GM19328 (cell line): Measurements from ENCODE around the gene TPK1.

ENCODE experiments used
- ATAC-seq: cut with Tn5 transposase; IDR thresholded peaks from one replicate; pipeline ENCODE4 v1.9.1; 2021; ENCODE audit warnings: mild to moderate bottlenecking, moderate library complexity; ENCODE audit not compliant: unreplicated experiment

Gene TPK1

GRCh38 chr7:144534655-144535395 is 301.0 kb downstream of the TPK1 start:
- ATAC-seq: no peak

GRCh38 chr7:144534196-144534595 is 301.7 kb downstream of the TPK1 start:
- no peak for ATAC-seq

- ATAC-seq: no peak
Measured at GRCh38 chr7:144531181-144531580, 304.7 kb downstream of the TPK1 start.

- peak; percentile 99 for ATAC-seq
Measured at GRCh38 chr7:144529269-144529926, 306.5 kb downstream of the TPK1 start.

- ATAC-seq: no peak
Measured at GRCh38 chr7:144528536-144529045, 307.3 kb downstream of the TPK1 start.

GRCh38 chr7:144527051-144527471 is 308.8 kb downstream of the TPK1 start:
- ATAC-seq: no peak

- no peak for ATAC-seq
Measured at GRCh38 chr7:144525956-144526355, 309.9 kb downstream of the TPK1 start.

GRCh38 chr7:144524271-144524670 is 311.6 kb downstream of the TPK1 start:
- ATAC-seq: no peak

- no peak for ATAC-seq
Measured at GRCh38 chr7:144523621-144524020, 312.2 kb downstream of the TPK1 start.

GRCh38 chr7:144519925-144520324 is 315.9 kb downstream of the TPK1 start:
- no peak for ATAC-seq

- no peak for ATAC-seq
Measured at GRCh38 chr7:144518360-144518759, 317.5 kb downstream of the TPK1 start.

- no peak for ATAC-seq
Measured at GRCh38 chr7:144517749-144518148, 318.1 kb downstream of the TPK1 start.

GRCh38 chr7:144516729-144517525 is 318.9 kb downstream of the TPK1 start:
- no peak for ATAC-seq

GRCh38 chr7:144513334-144513733 is 322.5 kb downstream of the TPK1 start:
- ATAC-seq: no peak

GRCh38 chr7:144510621-144511020 is 325.2 kb downstream of the TPK1 start:
- ATAC-seq: no peak

GRCh38 chr7:144508702-144509101 is 327.2 kb downstream of the TPK1 start:
- peak; percentile 95 for ATAC-seq

GRCh38 chr7:144503215-144503614 is 332.6 kb downstream of the TPK1 start:
- ATAC-seq: no peak

GRCh38 chr7:144500225-144500624 is 335.6 kb downstream of the TPK1 start:
- no peak for ATAC-seq

- ATAC-seq: no peak
Measured at GRCh38 chr7:144497282-144497681, 338.6 kb downstream of the TPK1 start.

- no peak for ATAC-seq
Measured at GRCh38 chr7:144494355-144494754, 341.5 kb downstream of the TPK1 start.

GRCh38 chr7:144489504-144489903 is 346.3 kb downstream of the TPK1 start:
- no peak for ATAC-seq
